AG20443 (cell line): ENCODE data around the gene SLC19A1.
A peak's percentile ranks its signal among the peaks of the same experiment; 100 is the strongest.

Experiments used
- DNase-seq: peaks from one replicate; pipeline ENCODE4 v3.0.0; 2012; ENCODE audit warnings: low spot score, mixed read lengths

Gene SLC19A1

GRCh38 chr21:45542242-45542666 lies at the start of gene SLC19A1:
Gene SLC19A1 (minus strand): TSS chr21:45542440. CDS start chr21:45537959, 4,481 bp downstream.
- peak; percentile 99 for DNase-seq

GRCh38 chr21:45591619-45592207 lies 49.5 kb upstream of the SLC19A1 start:
- no peak for DNase-seq

- no peak for DNase-seq
Measured at GRCh38 chr21:45590726-45591618, 48.7 kb upstream of the SLC19A1 start.

- peak; percentile 84 for DNase-seq
Measured at GRCh38 chr21:45590246-45590725, 48.0 kb upstream of the SLC19A1 start.

GRCh38 chr21:45589686-45590245 lies 47.5 kb upstream of the SLC19A1 start:
- no peak for DNase-seq

GRCh38 chr21:45588871-45589491 lies 46.7 kb upstream of the SLC19A1 start:
- DNase-seq, result no peak

- DNase-seq, result no peak
Measured at GRCh38 chr21:45588086-45588825, 46.0 kb upstream of the SLC19A1 start.

GRCh38 chr21:45586289-45586858 lies 44.1 kb upstream of the SLC19A1 start:
- no peak for DNase-seq

- DNase-seq, result no peak
Measured at GRCh38 chr21:45584786-45585185, 42.5 kb upstream of the SLC19A1 start.

- DNase-seq, result no peak
Measured at GRCh38 chr21:45583831-45584509, 41.7 kb upstream of the SLC19A1 start.

- no peak for DNase-seq
Measured at GRCh38 chr21:45582128-45582527, 39.9 kb upstream of the SLC19A1 start.

- peak; percentile 8 for DNase-seq
Measured at GRCh38 chr21:45581322-45581712, 39.1 kb upstream of the SLC19A1 start.

GRCh38 chr21:45580576-45581321 lies 38.5 kb upstream of the SLC19A1 start:
- no peak for DNase-seq

- no peak for DNase-seq
Measured at GRCh38 chr21:45580181-45580575, 37.9 kb upstream of the SLC19A1 start.

GRCh38 chr21:45579383-45580180 lies 37.3 kb upstream of the SLC19A1 start:
- DNase-seq, result no peak

- DNase-seq, result no peak
Measured at GRCh38 chr21:45578811-45579381, 36.7 kb upstream of the SLC19A1 start.

- no peak for DNase-seq
Measured at GRCh38 chr21:45578176-45578801, 36.0 kb upstream of the SLC19A1 start.

- DNase-seq, result no peak
Measured at GRCh38 chr21:45577801-45578175, 35.5 kb upstream of the SLC19A1 start.
